Fibroblast of lung (primary cell): ENCODE data around the gene PITRM1. TPM values are rescaled to one million over a fixed set of nuclear protein-coding genes. Genes with fewer than 3 reads are reported as not detected.

Experiments
- DNase-seq, 2 donors: peaks; one replicate each; pipeline versions ENCODE4 v3.0.0 to v3.0.0-alpha.2; 2010; ENCODE audit warnings: low read depth in 2 of 2
- H2AFZ ChIP-seq: 2 replicates; pipeline ENCODE4 v1.5.1; 2012; ENCODE audit warnings: low read length, control low read depth, inconsistent platforms
- H3K27ac ChIP-seq: 2 replicates; pipeline ENCODE4 v1.5.1; 2011; ENCODE audit warnings: low read length, control low read depth; ENCODE audit not compliant: insufficient read depth
- H3K27me3 ChIP-seq: 2 replicates; pipeline ENCODE4 v1.5.1; 2011; ENCODE audit warnings: mild to moderate bottlenecking, low read length; ENCODE audit not compliant: control insufficient read depth, insufficient read depth
- H3K36me3 ChIP-seq: 2 replicates; pipeline ENCODE4 v1.5.1; 2011; ENCODE audit warnings: low read length; ENCODE audit not compliant: control insufficient read depth, insufficient read depth
- H3K4me1 ChIP-seq: 2 replicates; pipeline ENCODE4 v1.5.1; 2011; ENCODE audit warnings: low read length; ENCODE audit not compliant: control insufficient read depth, insufficient read depth; ENCODE audit errors: extremely low read depth
- H3K4me2 ChIP-seq: 2 replicates; pipeline ENCODE4 v1.5.1; 2011; ENCODE audit warnings: low read length, control low read depth; ENCODE audit not compliant: insufficient read depth; ENCODE audit errors: extremely low read depth
- H3K4me3 ChIP-seq, 4 experiments: fragments of 200-600 bp in 1 of 4; sonication (generic) in 1 of 4; replicated peaks in 1 of 4; 2 replicates each; pipeline ENCODE4 v1.5.1; 2011 to 2016; ENCODE audit warnings: low read length in 4 of 4, low read depth in 3 of 4, mild to moderate bottlenecking in 3 of 4, control low read depth in 2 of 4, inconsistent platforms in 1 of 4, mixed read lengths in 1 of 4; ENCODE audit not compliant: insufficient read depth in 1 of 4; ENCODE audit errors: control extremely low read depth in 1 of 4
- H3K79me2 ChIP-seq: 2 replicates; pipeline ENCODE4 v1.5.1; 2012; ENCODE audit warnings: mild to moderate bottlenecking, low read length, inconsistent platforms; ENCODE audit not compliant: control insufficient read depth, insufficient read depth
- H3K9ac ChIP-seq: 2 replicates; pipeline ENCODE4 v1.5.1; 2011; ENCODE audit warnings: mild to moderate bottlenecking, low read length, control low read depth; ENCODE audit not compliant: insufficient read depth
- H3K9me3 ChIP-seq: 2 replicates; pipeline ENCODE4 v1.5.1; 2012; ENCODE audit warnings: low read depth, low read length; ENCODE audit not compliant: control insufficient read depth, insufficient read depth
- H4K20me1 ChIP-seq: 2 replicates; pipeline ENCODE4 v1.5.1; 2011; ENCODE audit warnings: low read length; ENCODE audit not compliant: control insufficient read depth, insufficient read depth; ENCODE audit errors: extremely low read depth
- CTCF ChIP-seq, 2 donors: IDR thresholded peaks in 1 of 2; conservative IDR thresholded peaks in 1 of 2; 1 replicate in 1 of 2; 2 replicates in 1 of 2; pipeline ENCODE4 v1.5.1; 2011 to 2012; ENCODE audit warnings: low read length in 2 of 2, control low read depth in 1 of 2, inconsistent platforms in 1 of 2, low read depth in 1 of 2, mild to moderate bottlenecking in 1 of 2
- EZH2 ChIP-seq: IDR thresholded peaks from 2 replicates; pipeline ENCODE4 v1.5.1; 2012; ENCODE audit warnings: low read length, control low read depth, mild to moderate bottlenecking; ENCODE audit errors: missing control alignments
- polyA plus RNA-seq, 2 donors: library from polyadenylated mRNA; depleted of rRNA in 1 of 2; stranded (reverse) in 1 of 2; unstranded in 1 of 2; fragments of >200 nt; gene quantifications; 2 replicates each; pipeline ENCODE4 v1.2.1, GENCODE V29; 2011 to 2012; ENCODE audit warnings: missing spikeins in 1 of 2
- total RNA-seq: library from RNA; depleted of rRNA; stranded (reverse); fragments of >200 nt; gene quantifications from 2 replicates; pipeline ENCODE4 v1.2.1, GENCODE V29; 2014

The PITRM1 gene
- total and polyA plus RNA-seq, 2 donors (not counting 1 experiment from before 2014, with no cell fraction given) = 53.1 to 73.7 TPM

GRCh38 chr10:3195726-3196125 is 23.1 kb upstream of the PITRM1 start:
- H3K79me2 ChIP-seq = no peaks in the 10 kb centered on the region
- no peak for TF ChIP-seq CTCF (conservative IDR thresholded peaks at IDR 0.05 in 1 of 2, IDR thresholded peaks at IDR 0.05 in 1 of 2; ENCODE audit: low read depth in 1 of 2, low read length in 2 of 2)
- TF ChIP-seq EZH2 = no peak
- H3K4me2 ChIP-seq = no peak overlapping the region
- no peaks in the 10 kb centered on the region for H3K9me3 ChIP-seq
- H3K36me3 ChIP-seq = no peaks in the 10 kb centered on the region
- H3K27me3 ChIP-seq = no peaks in the 10 kb centered on the region
- H3K4me3 ChIP-seq = no peak overlapping the region
- H2AFZ ChIP-seq = no peak overlapping the region
- no peak overlapping the region for H3K27ac ChIP-seq
- no peak overlapping the region for H3K9ac ChIP-seq
- H4K20me1 ChIP-seq = no peaks in the 10 kb centered on the region
- peaks cover 11% of the 10 kb centered on the region for H3K4me1 ChIP-seq
- DNase-seq = no peak

GRCh38 chr10:3195286-3195685 is 22.7 kb upstream of the PITRM1 start:
- H3K4me2 ChIP-seq = no peak overlapping the region
- no peaks in the 10 kb centered on the region for H3K36me3 ChIP-seq
- no peak overlapping the region for H3K27ac ChIP-seq
- no peak overlapping the region for H3K9ac ChIP-seq
- no peaks in the 10 kb centered on the region for H3K79me2 ChIP-seq
- no peaks in the 10 kb centered on the region for H3K27me3 ChIP-seq
- H3K9me3 ChIP-seq = no peaks in the 10 kb centered on the region
- H3K4me3 ChIP-seq = no peak overlapping the region
- no peak for TF ChIP-seq CTCF (conservative IDR thresholded peaks at IDR 0.05 in 1 of 2, IDR thresholded peaks at IDR 0.05 in 1 of 2; ENCODE audit: low read depth in 1 of 2, low read length in 2 of 2)
- no peak for TF ChIP-seq EZH2
- peaks cover 11% of the 10 kb centered on the region for H3K4me1 ChIP-seq
- no peaks in the 10 kb centered on the region for H4K20me1 ChIP-seq
- no peak overlapping the region for H2AFZ ChIP-seq
- DNase-seq = no peak

GRCh38 chr10:3194871-3195270 is 22.3 kb upstream of the PITRM1 start:
- no peak overlapping the region for H2AFZ ChIP-seq

More at GRCh38 chr10:3194871-3195270, 22.3 kb upstream of the PITRM1 start:
- Histone ChIP-seq H3K4me2 (no peak overlapping the region), H3K36me3 (no peaks in the 10 kb centered on the region), H3K4me1 (peaks cover 11% of the 10 kb centered on the region), H3K27me3 (no peaks in the 10 kb centered on the region), H3K9me3 (no peaks in the 10 kb centered on the region), H4K20me1 (no peaks in the 10 kb centered on the region), H3K27ac (no peak overlapping the region), H3K79me2 (no peaks in the 10 kb centered on the region), H3K4me3 (no peak overlapping the region), H3K9ac (no peak overlapping the region)
- TF ChIP-seq EZH2 (no peak), CTCF (conservative IDR thresholded peaks at IDR 0.05 in 1 of 2, IDR thresholded peaks at IDR 0.05 in 1 of 2; ENCODE audit: low read depth in 1 of 2, low read length in 2 of 2) (no peak)
- DNase-seq = no peak
